HG03135 (cell line): Measurements from ENCODE around the gene SPTLC3.

Experiments used
- ATAC-seq: cut with Tn5 transposase; IDR thresholded peaks from one replicate; pipeline ENCODE4 v1.9.1; 2021; ENCODE audit warnings: mild to moderate bottlenecking, moderate library complexity; ENCODE audit not compliant: unreplicated experiment

SPTLC3 gene

DNA sequence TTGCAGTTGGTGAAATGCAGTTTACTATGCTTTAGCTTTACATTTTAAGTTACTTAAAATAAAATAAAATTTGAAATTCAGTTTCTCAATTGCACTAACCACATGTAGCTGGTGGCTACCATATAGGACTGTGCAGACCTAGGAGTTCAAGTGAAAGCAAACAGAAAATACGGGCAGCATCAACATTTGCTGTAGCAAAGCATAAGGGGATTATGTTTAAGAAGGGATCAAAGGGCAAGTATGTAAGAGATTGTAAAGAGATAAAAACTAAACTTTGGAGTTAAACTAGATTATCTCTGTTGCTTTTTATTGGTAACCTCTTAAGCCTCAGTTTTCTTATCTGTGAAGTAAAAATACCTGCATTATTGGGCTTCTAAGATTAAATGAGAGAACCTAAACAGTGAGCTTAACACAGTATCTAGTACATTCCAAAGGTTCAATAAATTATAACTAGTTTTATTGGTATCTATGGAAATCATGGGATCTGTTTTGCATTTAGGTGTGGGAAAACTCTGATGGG is 81.2 kb downstream of the SPTLC3 start:
- ATAC-seq: no peak

DNA sequence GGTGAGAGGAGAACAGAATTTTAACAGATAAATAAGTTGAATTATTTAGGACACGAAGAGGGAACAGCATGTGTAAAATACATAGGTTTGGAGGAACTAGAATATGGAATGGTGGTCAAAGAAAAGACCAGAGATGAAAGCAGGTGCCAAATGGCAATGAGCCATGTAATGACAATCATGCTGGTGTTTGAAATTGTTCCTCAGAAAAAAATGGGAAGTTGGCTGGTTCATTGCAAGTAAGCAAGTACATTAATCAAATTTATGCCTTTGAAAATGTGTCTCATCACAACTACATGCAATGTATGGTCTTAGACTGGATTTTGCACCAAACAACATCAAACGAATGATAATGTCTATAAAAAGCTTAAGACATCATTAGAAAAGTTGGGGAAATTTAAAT is 83.3 kb downstream of the SPTLC3 start:
- ATAC-seq: no peak

DNA sequence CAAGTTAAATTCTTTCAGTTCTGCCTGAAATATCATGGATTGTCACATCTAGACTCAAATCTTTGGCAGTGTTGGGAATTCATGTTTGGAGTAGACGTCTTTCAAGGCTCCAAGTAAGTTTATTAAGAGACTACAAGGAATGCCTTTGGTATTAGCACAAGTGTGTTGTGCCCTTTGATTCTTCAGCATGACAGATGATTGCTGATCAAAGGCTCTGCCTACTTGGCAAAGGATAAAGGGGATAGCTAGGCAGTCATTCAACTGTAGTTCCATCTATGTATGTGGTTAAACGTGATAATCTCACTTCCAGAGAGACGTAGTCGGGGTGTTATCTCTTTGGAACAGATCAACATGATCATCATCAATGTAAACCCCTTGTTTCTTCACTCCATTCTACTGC is 86.2 kb downstream of the SPTLC3 start:
- ATAC-seq: no peak

DNA sequence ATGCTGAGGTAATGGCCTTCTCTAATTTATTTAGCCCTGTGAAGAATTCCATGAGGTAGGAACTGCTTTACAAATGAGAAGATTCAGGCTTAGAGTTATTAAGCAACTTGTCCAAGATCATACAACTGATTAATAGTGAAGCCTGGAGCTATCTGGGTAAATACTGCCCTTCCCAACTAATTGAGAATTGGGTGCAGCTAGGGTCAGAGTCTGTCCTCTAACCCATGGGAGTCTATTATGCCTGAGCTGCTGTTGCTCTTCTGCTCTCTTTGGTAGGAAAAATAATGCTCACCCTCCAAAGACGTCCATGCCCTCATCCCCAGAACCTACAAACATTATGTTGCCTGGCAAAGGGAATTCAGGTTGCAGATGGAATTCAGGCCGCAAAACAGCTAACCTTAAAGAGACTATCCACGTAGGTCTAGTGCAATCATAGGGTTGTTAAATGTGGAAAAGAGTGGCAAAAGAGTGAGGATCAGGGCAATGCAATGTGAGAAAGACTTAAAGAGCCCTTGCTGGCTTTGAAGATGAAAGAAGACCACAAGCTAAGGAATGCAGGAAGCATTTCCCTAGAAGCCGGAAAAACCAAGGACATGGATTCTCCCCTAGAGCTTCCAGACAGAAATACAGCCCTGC is 90.1 kb downstream of the SPTLC3 start:
- ATAC-seq: no peak

- ATAC-seq: no peak
Observed at GRCh38 chr20:13099676-13100075, 90.9 kb downstream of the SPTLC3 start.

- no peak for ATAC-seq
Observed at GRCh38 chr20:13101276-13101675, 92.5 kb downstream of the SPTLC3 start.

GRCh38 chr20:13101706-13102105 is 92.9 kb downstream of the SPTLC3 start:
- no peak for ATAC-seq

GRCh38 chr20:13102237-13102636 is 93.5 kb downstream of the SPTLC3 start:
- ATAC-seq: no peak

DNA sequence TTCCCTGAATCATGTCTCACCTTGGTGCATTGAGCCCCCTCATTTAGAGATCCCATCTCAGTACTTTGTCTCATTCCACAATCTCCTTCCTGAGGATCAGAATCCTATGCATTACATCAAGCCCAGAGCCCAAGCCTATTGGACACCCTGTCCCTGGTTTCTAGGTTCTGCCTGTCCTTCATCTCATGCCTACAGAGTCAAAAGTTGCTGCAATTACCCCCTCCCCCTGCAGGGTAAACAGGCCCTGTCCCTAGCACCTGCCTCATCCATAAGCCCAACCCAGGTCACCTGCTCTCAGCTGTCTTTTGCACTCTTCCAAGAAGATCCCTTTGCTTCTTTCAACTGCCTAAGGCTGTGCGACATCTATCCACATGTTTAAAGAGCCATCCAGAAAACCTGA is 93.9 kb downstream of the SPTLC3 start:
- ATAC-seq: no peak

DNA sequence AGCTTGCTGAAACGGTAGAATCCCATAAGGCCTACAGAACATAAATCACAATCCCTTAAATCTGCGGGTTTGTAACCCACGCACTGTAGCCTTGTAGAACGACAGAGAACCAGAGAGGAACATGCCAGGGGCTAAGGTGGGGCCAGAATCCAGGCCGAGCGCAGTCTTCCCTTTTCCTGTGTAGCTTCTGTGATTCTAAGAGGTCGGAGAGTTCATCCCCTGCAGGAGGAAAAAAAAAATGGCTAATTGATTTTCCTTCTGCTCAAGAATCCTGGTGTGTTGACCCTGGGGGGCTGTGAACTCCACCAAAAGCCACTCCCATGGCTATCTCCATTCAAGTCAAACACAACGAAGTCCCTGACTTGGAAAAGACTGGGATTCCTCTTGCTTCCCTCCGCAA is 96.3 kb downstream of the SPTLC3 start:
- ATAC-seq: no peak

- ATAC-seq: no peak
Observed at GRCh38 chr20:13105864-13106457, 97.2 kb downstream of the SPTLC3 start.

DNA sequence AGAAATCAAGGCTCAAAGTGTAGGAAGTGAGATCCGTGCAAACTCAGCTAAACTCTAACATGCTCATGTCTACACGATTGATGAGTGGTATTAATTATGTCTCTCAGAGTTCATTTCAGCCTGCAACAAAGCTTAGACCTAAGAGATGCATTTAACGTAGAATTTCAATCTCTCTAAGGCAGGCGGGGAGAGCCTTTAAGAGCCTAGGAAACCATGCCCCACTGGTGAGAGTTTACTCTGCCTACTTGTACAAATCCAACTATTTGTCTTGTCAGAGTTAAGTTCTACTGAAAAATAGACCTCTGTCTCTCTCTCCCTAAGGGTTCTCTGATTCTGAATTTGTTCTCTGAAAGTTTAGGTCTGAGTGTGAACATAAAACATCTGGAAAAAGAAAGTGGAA is 100.9 kb downstream of the SPTLC3 start:
- no peak for ATAC-seq

DNA sequence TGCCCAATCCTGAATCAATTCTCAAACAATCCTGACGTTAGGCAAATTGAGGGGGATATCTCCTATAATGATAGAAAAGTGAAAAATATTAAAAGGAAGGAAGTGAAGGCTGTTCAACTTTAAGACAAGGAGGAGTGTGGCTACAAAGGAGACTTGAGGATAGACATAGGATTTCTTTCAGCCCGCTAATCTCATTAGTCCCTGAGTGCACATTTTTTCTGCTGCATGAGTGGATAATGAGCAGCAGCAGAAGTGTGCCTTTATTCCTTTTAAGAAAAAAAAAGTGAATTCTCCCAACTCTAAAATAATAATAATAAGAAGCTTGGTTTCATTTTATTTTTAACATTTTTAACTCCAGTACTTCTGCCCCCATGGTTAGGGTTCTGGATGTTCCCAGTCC is 102.0 kb downstream of the SPTLC3 start:
- ATAC-seq: no peak

GRCh38 chr20:13111249-13111911 is 102.6 kb downstream of the SPTLC3 start:
- ATAC-seq: no peak

- ATAC-seq: no peak
Observed at GRCh38 chr20:13113731-13114130, 105.0 kb downstream of the SPTLC3 start.

- no peak for ATAC-seq
Observed at GRCh38 chr20:13117200-13117599, 108.4 kb downstream of the SPTLC3 start.

DNA sequence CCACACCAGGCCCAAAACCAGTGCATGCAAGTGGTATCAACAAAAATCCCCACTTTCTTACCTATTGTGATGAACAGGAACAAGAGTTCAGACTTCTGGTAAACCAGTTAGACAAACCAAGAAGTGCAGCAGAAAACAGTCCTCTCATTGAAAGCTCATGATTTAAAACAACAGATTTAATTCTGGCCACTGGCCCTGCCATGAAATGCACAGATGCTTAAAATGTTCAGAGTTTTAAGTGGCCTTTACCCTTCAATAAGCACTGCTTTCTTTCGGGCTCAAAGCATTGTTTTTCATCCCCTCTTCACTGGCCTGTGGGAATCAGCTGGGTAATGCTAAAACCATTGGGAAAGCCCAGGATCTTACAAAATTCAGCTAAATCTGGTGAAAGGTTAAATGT is 109.9 kb downstream of the SPTLC3 start:
- no peak for ATAC-seq

- ATAC-seq: peak; percentile 86
Observed at GRCh38 chr20:13119583-13119982, 110.8 kb downstream of the SPTLC3 start.

- ATAC-seq: no peak
Observed at GRCh38 chr20:13120471-13120870, 111.7 kb downstream of the SPTLC3 start.

- peak; percentile 54 for ATAC-seq
Observed at GRCh38 chr20:13121840-13122515, 113.2 kb downstream of the SPTLC3 start.

- ATAC-seq: no peak
Observed at GRCh38 chr20:13125486-13125885, 116.7 kb downstream of the SPTLC3 start.

DNA sequence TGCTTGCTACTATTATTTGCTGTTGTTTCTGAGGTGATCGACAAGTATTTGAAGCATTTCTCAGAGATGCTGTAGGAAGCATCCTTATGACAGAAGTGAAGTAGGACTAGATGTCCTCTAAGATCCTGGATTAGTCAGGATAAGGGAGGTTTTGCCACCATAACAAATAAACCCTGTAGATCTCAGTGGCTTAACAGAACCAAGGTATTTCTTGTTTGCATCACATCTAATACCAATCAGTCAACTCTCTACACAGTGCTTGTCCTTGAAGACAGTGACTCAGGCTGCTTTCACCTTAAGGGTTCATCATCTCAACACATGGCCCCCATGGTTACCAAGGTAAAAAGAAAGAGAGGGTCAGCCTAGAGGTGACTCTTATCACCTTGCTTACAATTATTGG is 119.4 kb downstream of the SPTLC3 start:
- no peak for ATAC-seq
